ENCODE measurements around the gene CHRDL1. TPM values are rescaled to one million over a fixed set of nuclear protein-coding genes. Genes with fewer than 3 reads are reported as not detected.

Gene CHRDL1
- total RNA-seq, 1 donor from 2014 or later, result 15.7 TPM

GRCh38 chrX:110734271-110734670, 61.3 kb downstream of the CHRDL1 start:
- peaks cover 35% of the 10 kb centered on the region for H3K4me1 Mint-ChIP-seq
- H3K27ac Mint-ChIP-seq (ENCODE audit: unreplicated experiment), result no peak overlapping the region
- peaks cover 4% of the 10 kb centered on the region for H3K9me3 Mint-ChIP-seq
- H3K27me3 Mint-ChIP-seq (ENCODE audit: low read depth), result no peaks in the 10 kb centered on the region
- no peaks in the 10 kb centered on the region for H3K36me3 Mint-ChIP-seq (ENCODE audit: low read depth)
- TF ChIP-seq CTCF (conservative IDR thresholded peaks at IDR 0.05), result no peak
- H3K4me3 Mint-ChIP-seq, result no peak overlapping the region
- no peak for DNase-seq (ENCODE audit: low read depth, low spot score)

GRCh38 chrX:110733166-110733565, 62.5 kb downstream of the CHRDL1 start:
- DNase-seq (ENCODE audit: low read depth, low spot score), result no peak
- Mint-ChIP-seq H3K4me3 (no peak overlapping the region), H3K36me3 (ENCODE audit: low read depth) (no peaks in the 10 kb centered on the region), H3K27ac (ENCODE audit: unreplicated experiment) (no peak overlapping the region), H3K27me3 (ENCODE audit: low read depth) (no peaks in the 10 kb centered on the region), H3K4me1 (peaks cover 35% of the 10 kb centered on the region), H3K9me3 (no peaks in the 10 kb centered on the region)
- no peak for TF ChIP-seq CTCF (conservative IDR thresholded peaks at IDR 0.05)

- peaks cover 35% of the 10 kb centered on the region for H3K4me1 Mint-ChIP-seq
- TF ChIP-seq CTCF (conservative IDR thresholded peaks at IDR 0.05), result no peak
- no peak overlapping the region for H3K4me3 Mint-ChIP-seq
- no peaks in the 10 kb centered on the region for H3K36me3 Mint-ChIP-seq (ENCODE audit: low read depth)
- H3K27ac Mint-ChIP-seq (ENCODE audit: unreplicated experiment), result no peak overlapping the region
- H3K9me3 Mint-ChIP-seq, result no peaks in the 10 kb centered on the region
- no peaks in the 10 kb centered on the region for H3K27me3 Mint-ChIP-seq (ENCODE audit: low read depth)
- DNase-seq (ENCODE audit: low read depth, low spot score), result no peak
Observed at GRCh38 chrX:110732266-110732665, 63.4 kb downstream of the CHRDL1 start.

GRCh38 chrX:110723844-110724243, 71.8 kb downstream of the CHRDL1 start:
- no peaks in the 10 kb centered on the region for H3K27me3 Mint-ChIP-seq (ENCODE audit: low read depth)
- TF ChIP-seq CTCF (conservative IDR thresholded peaks at IDR 0.05), result no peak
- peaks cover 13% of the 10 kb centered on the region for H3K4me1 Mint-ChIP-seq
- H3K9me3 Mint-ChIP-seq, result peaks cover 2% of the 10 kb centered on the region
- H3K36me3 Mint-ChIP-seq (ENCODE audit: low read depth), result no peaks in the 10 kb centered on the region
- H3K4me3 Mint-ChIP-seq, result no peak overlapping the region
- no peak overlapping the region for H3K27ac Mint-ChIP-seq (ENCODE audit: unreplicated experiment)
- DNase-seq (ENCODE audit: low read depth, low spot score), result no peak

GRCh38 chrX:110722135-110722534, 73.5 kb downstream of the CHRDL1 start:
- Mint-ChIP-seq H3K27me3 (ENCODE audit: low read depth) (no peaks in the 10 kb centered on the region), H3K4me3 (no peak overlapping the region), H3K9me3 (peaks cover 2% of the 10 kb centered on the region), H3K27ac (ENCODE audit: unreplicated experiment) (no peak overlapping the region), H3K4me1 (peaks cover 23% of the 10 kb centered on the region), H3K36me3 (ENCODE audit: low read depth) (no peaks in the 10 kb centered on the region)
- no peak for DNase-seq (ENCODE audit: low read depth, low spot score)
- TF ChIP-seq CTCF (conservative IDR thresholded peaks at IDR 0.05), result no peak

GRCh38 chrX:110713666-110714065, 82.0 kb downstream of the CHRDL1 start:
- no peak overlapping the region for H3K27ac Mint-ChIP-seq (ENCODE audit: unreplicated experiment)
- peaks cover 8% of the 10 kb centered on the region for H3K4me1 Mint-ChIP-seq
- no peak for DNase-seq (ENCODE audit: low read depth, low spot score)
- H3K36me3 Mint-ChIP-seq (ENCODE audit: low read depth), result no peaks in the 10 kb centered on the region
- no peaks in the 10 kb centered on the region for H3K9me3 Mint-ChIP-seq
- no peak overlapping the region for H3K4me3 Mint-ChIP-seq
- no peak for TF ChIP-seq CTCF (conservative IDR thresholded peaks at IDR 0.05)
- H3K27me3 Mint-ChIP-seq (ENCODE audit: low read depth), result no peaks in the 10 kb centered on the region

Data from neural crest cell (in vitro differentiated cells).